Breast epithelium (tissue), 4 donors: ENCODE results near the gene CACNA2D4. TPM values are rescaled to one million over a fixed set of nuclear protein-coding genes. Genes with fewer than 3 reads are reported as not detected.

ENCODE experiments used
- DNase-seq, 2 donors: peaks; one replicate each; pipeline ENCODE4 v3.0.0-alpha.2; 2019; ENCODE audit warnings: low spot score in 2 of 2
- H3K27ac ChIP-seq, 2 donors: fragments of 200-600 bp; sonication (generic) in 1 of 2; one replicate each; pipeline ENCODE4 v1.5.1; 2016 to 2019; ENCODE audit warnings: mild to moderate bottlenecking in 1 of 2
- H3K27me3 ChIP-seq, 2 donors: fragments of 200-600 bp; sonication (generic) in 1 of 2; one replicate each; pipeline versions ENCODE4 v1.5.1 to v1.6.0; 2017 to 2019; ENCODE audit warnings: control low read depth in 1 of 2, mild to moderate bottlenecking in 1 of 2
- H3K36me3 ChIP-seq: fragments of 200-600 bp; one replicate; pipeline ENCODE4 v1.5.1; 2019
- H3K4me1 ChIP-seq, 2 donors: fragments of 200-600 bp; sonication (generic); one replicate each; pipeline ENCODE4 v1.5.1; 2016 to 2019; ENCODE audit warnings: control low read depth in 1 of 2
- H3K4me3 ChIP-seq, 3 donors: fragments of 200-600 bp; sonication (generic); 1 replicate in 2 of 3; 2 replicates in 1 of 3; pipeline ENCODE4 v1.5.1; 2016 to 2019; ENCODE audit warnings: mild to moderate bottlenecking in 3 of 3, moderate library complexity in 2 of 3
- H3K9me3 ChIP-seq, 2 donors: fragments of 200-600 bp; sonication (generic) in 1 of 2; one replicate each; pipeline ENCODE4 v1.5.1; 2016 to 2019; ENCODE audit warnings: control low read depth in 1 of 2
- CTCF ChIP-seq, 3 donors: fragments of 450-650 bp; IDR thresholded peaks; one replicate each; pipeline ENCODE4 v1.5.1; 2016 to 2017; ENCODE audit warnings: antibody characterized with exemption in 3 of 3, mild to moderate bottlenecking in 3 of 3, moderate library complexity in 3 of 3
- POLR2A ChIP-seq: fragments of 450-650 bp; IDR thresholded peaks from one replicate; pipeline ENCODE4 v1.6.1; 2016; ENCODE audit warnings: antibody characterized with exemption, mild to moderate bottlenecking, moderate library complexity
- POLR2AphosphoS5 ChIP-seq, 3 donors: sonication (generic); formaldehyde crosslinking; IDR thresholded peaks; one replicate each; pipeline ENCODE4 v1.6.1; 2017; ENCODE audit warnings: antibody characterized with exemption in 3 of 3
- intact Hi-C: fragments of 100-400 bp; cut with DNase I; formaldehyde crosslinking; loops from one replicate; pipeline ENCODE4 v1.15.1; 2023; ENCODE audit warnings: low total_unique reads
- total RNA-seq, 3 donors: library from RNA; depleted of rRNA; stranded (reverse); fragments of >200 nt; gene quantifications; one replicate each; pipeline ENCODE4 v1.1.0, GENCODE V29; 2016

Gene CACNA2D4
- total RNA-seq, 3 donors from 2014 or later, result 3.2 to 10.2 (median 3.3) TPM

- TF ChIP-seq POLR2AphosphoS5 (IDR thresholded peaks at IDR 0.05) (no peak), CTCF (IDR thresholded peaks at IDR 0.05) (no peak), POLR2A (no peak)
- Histone ChIP-seq H3K9me3 (peaks cover 0 to 5% of the 10 kb centered on the region in 2 donors), H3K27ac (no peak overlapping the region), H3K27me3 (peaks cover 0 to 8% of the 10 kb centered on the region in 2 donors), H3K36me3 (no peaks in the 10 kb centered on the region), H3K4me1 (no peaks in the 10 kb centered on the region), H3K4me3 (no peak overlapping the region)
- intact Hi-C loops, result no loop called here
- no peak for DNase-seq
Observed at GRCh38 chr12:1910468-1910867, 8.0 kb downstream of the CACNA2D4 start.

- Histone ChIP-seq H3K4me1 (no peaks in the 10 kb centered on the region), H3K27me3 (peaks cover 0 to 8% of the 10 kb centered on the region in 2 donors), H3K27ac (no peak overlapping the region), H3K9me3 (peaks cover 0 to 22% of the 10 kb centered on the region in 2 donors), H3K4me3 (no peak overlapping the region), H3K36me3 (no peaks in the 10 kb centered on the region)
- DNase-seq, result peak in 1 of 2 donors; percentile 42
- TF ChIP-seq POLR2A (no peak), POLR2AphosphoS5 (IDR thresholded peaks at IDR 0.05) (no peak), CTCF (IDR thresholded peaks at IDR 0.05) (no peak)
- intact Hi-C loops, result no loop called here
Observed at GRCh38 chr12:1908758-1909157, 9.7 kb downstream of the CACNA2D4 start.

- TF ChIP-seq POLR2A (no peak), CTCF (IDR thresholded peaks at IDR 0.05) (no peak), POLR2AphosphoS5 (IDR thresholded peaks at IDR 0.05) (no peak)
- Histone ChIP-seq H3K27ac (no peak overlapping the region), H3K36me3 (no peaks in the 10 kb centered on the region), H3K27me3 (peaks cover 0 to 8% of the 10 kb centered on the region in 2 donors), H3K4me1 (no peaks in the 10 kb centered on the region), H3K9me3 (peaks cover 0 to 26% of the 10 kb centered on the region in 2 donors), H3K4me3 (peak overlapping the region in 2 of 3 donors; percentile 28 to 54)
- intact Hi-C loops, result no loop called here
- peak; percentile 15 to 54 for DNase-seq
Observed at GRCh38 chr12:1907652-1908611, 10.5 kb downstream of the CACNA2D4 start.

GRCh38 chr12:1906579-1906978 is 11.9 kb downstream of the CACNA2D4 start:
- peaks cover 0 to 36% of the 10 kb centered on the region in 2 donors for H3K9me3 ChIP-seq
- no peak for DNase-seq
- H3K4me3 ChIP-seq, result no peak overlapping the region
- no peak for TF ChIP-seq POLR2AphosphoS5 (IDR thresholded peaks at IDR 0.05)
- TF ChIP-seq POLR2A, result no peak
- TF ChIP-seq CTCF (IDR thresholded peaks at IDR 0.05), result no peak
- H3K4me1 ChIP-seq, result no peaks in the 10 kb centered on the region
- H3K27ac ChIP-seq, result no peak overlapping the region
- intact Hi-C loops, result no loop called here
- H3K27me3 ChIP-seq, result peaks cover 0 to 8% of the 10 kb centered on the region in 2 donors
- H3K36me3 ChIP-seq, result no peaks in the 10 kb centered on the region

GRCh38 chr12:1904875-1905274 is 13.6 kb downstream of the CACNA2D4 start:
- TF ChIP-seq CTCF (IDR thresholded peaks at IDR 0.05) (no peak), POLR2AphosphoS5 (IDR thresholded peaks at IDR 0.05) (no peak), POLR2A (no peak)
- Histone ChIP-seq H3K4me3 (no peak overlapping the region), H3K36me3 (no peaks in the 10 kb centered on the region), H3K27ac (no peak overlapping the region), H3K9me3 (peaks cover 0 to 36% of the 10 kb centered on the region in 2 donors), H3K27me3 (peaks cover 0 to 6% of the 10 kb centered on the region in 2 donors), H3K4me1 (no peaks in the 10 kb centered on the region)
- intact Hi-C loops, result no loop called here
- no peak for DNase-seq
